Esophagus squamous epithelium (tissue), 5 donors: ENCODE data around the gene VSX1. TPM values are rescaled to one million over a fixed set of nuclear protein-coding genes. Genes with fewer than 3 reads are reported as not detected.
A peak's percentile ranks its signal among the peaks of the same experiment; 100 is the strongest.

Experiments used
- DNase-seq: peaks from one replicate; lab custom pipeline; 2025; lab: John Stamatoyannopoulos, UW
- H3K27ac ChIP-seq, 4 donors: fragments of 200-600 bp; sonication (generic); one replicate each; pipeline ENCODE4 v1.5.1; 2016 to 2019; ENCODE audit warnings: mild to moderate bottlenecking in 1 of 4
- H3K27me3 ChIP-seq, 4 donors: fragments of 200-600 bp; sonication (generic); 1 replicate in 3 of 4; 2 replicates in 1 of 4; pipeline versions ENCODE4 v1.5.1 to v1.6.0; 2017 to 2021; ENCODE audit warnings: antibody characterized with exemption in 1 of 4
- H3K36me3 ChIP-seq, 3 donors: fragments of 200-600 bp; sonication (generic); one replicate each; pipeline ENCODE4 v1.5.1; 2016 to 2019
- H3K4me1 ChIP-seq, 3 donors: fragments of 200-600 bp; sonication (generic); one replicate each; pipeline ENCODE4 v1.5.1; 2017 to 2019
- H3K4me3 ChIP-seq, 4 donors: fragments of 200-600 bp; sonication (generic); 1 replicate in 3 of 4; 2 replicates in 1 of 4; pipeline ENCODE4 v1.5.1; 2016 to 2019; ENCODE audit warnings: mild to moderate bottlenecking in 2 of 4, moderate library complexity in 1 of 4
- H3K9me3 ChIP-seq, 3 donors: fragments of 200-600 bp; sonication (generic); one replicate each; pipeline ENCODE4 v1.5.1; 2016 to 2019
- POLR2A ChIP-seq, 4 donors: fragments of 450-650 bp; IDR thresholded peaks; one replicate each; pipeline ENCODE4 v1.6.1; 2017; ENCODE audit warnings: antibody characterized with exemption in 4 of 4, mild to moderate bottlenecking in 4 of 4, moderate library complexity in 3 of 4
- WGBS, 2 donors: methylation state at CpG; one replicate each; pipeline ENCODE4 v1.1.5; 2018; 5-methylcytosine and 5-hydroxymethylcytosine counted together
- intact Hi-C: fragments of 100-400 bp; cut with DNase I; formaldehyde crosslinking; loops from one replicate; pipeline ENCODE4 v1.15.0; 2022
- total RNA-seq, 4 donors: library from RNA; depleted of rRNA; stranded (reverse); fragments of >200 nt; gene quantifications; one replicate each; pipeline ENCODE4 v1.1.0, GENCODE V29; 2016
- TF ChIP-seq, protein P1 (sequence below), 6 experiments: fragments of 450-650 bp in 4 of 6; fragments of 200-600 bp in 2 of 6; sonication (generic) in 2 of 6; IDR thresholded peaks; one replicate each; pipeline ENCODE4 v1.5.1; 2016 to 2019; ENCODE audit warnings: antibody characterized with exemption in 6 of 6, mild to moderate bottlenecking in 4 of 6, moderate library complexity in 4 of 6
- donor health status: DM: yes; HTN: yes; CAD: no.

Gene VSX1
- total RNA-seq, 4 donors from 2014 or later = not detected

DNA sequence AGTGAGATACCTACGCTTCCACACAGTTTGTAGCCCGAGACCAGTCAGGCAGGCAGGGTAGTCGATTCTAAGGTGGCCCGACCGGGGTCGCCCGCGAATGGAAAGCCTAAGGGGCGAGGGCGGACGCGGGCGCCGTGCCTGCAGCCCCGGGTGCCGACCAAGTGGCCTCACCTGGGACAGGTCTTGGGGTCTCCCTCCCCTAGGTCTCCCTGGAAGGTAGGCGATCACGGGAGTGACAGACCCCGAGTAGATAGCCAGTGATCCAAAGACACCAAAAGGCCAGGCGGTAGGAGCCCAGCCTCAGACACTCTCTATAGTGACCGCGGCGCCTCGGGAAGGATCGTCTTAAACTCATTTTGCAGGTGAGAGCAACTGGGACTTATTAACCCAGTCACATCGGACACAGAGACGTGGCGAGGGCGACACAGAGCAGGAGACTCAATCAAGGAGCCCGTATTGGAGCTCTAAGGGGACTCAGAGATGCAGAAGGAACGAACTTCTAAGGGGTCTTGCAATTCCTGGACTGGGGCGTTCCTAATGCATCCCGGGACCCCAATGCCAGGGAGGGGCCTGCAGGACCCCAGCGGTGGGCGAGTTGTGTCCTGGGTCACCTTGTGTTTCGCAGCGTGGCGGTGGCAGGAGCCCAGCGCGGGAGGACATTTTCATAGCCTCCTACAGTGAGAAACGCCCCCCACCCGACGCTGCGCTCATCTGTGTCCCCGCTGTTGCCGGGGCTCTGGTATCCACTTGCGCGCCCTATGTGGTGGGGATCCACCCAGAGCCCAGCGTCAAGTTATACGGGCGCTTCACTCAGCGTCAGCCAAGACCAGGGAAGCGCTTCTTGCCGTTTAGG, 2.1 kb upstream of the VSX1 start:
- Histone ChIP-seq H3K27me3 (peaks cover 15 to 98% (median 40%) of the 10 kb centered on the region in 4 donors), H3K4me3 (peak overlapping the region in 1 of 4 donors; percentile 17), H3K4me1 (peaks cover 8 to 35% (median 20%) of the 10 kb centered on the region in 3 donors), H3K9me3 (no peaks in the 10 kb centered on the region), H3K36me3 (no peaks in the 10 kb centered on the region), H3K27ac (no peak overlapping the region)
- TF ChIP-seq, protein P1, sequence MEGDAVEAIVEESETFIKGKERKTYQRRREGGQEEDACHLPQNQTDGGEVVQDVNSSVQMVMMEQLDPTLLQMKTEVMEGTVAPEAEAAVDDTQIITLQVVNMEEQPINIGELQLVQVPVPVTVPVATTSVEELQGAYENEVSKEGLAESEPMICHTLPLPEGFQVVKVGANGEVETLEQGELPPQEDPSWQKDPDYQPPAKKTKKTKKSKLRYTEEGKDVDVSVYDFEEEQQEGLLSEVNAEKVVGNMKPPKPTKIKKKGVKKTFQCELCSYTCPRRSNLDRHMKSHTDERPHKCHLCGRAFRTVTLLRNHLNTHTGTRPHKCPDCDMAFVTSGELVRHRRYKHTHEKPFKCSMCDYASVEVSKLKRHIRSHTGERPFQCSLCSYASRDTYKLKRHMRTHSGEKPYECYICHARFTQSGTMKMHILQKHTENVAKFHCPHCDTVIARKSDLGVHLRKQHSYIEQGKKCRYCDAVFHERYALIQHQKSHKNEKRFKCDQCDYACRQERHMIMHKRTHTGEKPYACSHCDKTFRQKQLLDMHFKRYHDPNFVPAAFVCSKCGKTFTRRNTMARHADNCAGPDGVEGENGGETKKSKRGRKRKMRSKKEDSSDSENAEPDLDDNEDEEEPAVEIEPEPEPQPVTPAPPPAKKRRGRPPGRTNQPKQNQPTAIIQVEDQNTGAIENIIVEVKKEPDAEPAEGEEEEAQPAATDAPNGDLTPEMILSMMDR (IDR thresholded peaks at IDR 0.05) = peak in 2 of 6 experiments; percentile 18 to 31
- no peak for TF ChIP-seq POLR2A (IDR thresholded peaks at IDR 0.05)
- intact Hi-C loops = no loop called here
- 1 to 21% methylated on average over 8 to 13 of the region's 54 CpGs for WGBS, 2 donors
- no peak for DNase-seq

DNA sequence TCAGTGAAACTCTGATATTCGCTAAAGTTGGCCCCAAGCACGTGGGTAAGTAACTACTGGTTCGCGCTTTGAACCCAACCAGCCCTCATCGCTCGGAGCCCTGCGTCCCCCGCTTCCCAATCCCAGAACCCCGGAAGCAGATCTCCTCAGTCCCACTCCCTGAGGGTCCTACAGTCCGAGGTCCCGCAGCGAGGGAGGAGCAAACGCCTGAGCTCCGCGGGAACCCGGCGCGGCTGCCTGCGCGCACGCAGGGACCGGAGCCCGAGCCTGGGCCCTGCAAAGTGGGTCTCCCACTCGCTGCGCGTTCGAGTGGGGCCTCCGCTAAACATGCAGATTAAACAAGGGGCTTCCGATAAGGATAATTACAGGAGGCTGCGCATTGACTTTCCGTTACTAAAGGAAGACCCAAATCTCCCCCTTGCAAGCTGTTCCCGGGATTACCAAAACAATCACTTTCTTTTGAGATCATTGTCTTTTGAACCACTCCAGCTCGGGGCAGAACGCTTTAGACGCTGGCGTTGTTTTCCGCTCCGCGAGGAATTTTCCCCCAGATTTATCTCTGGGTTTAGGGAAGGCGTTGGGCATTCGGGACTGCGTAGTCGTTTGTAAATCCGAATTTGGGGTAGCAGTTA, 1.3 kb upstream of the VSX1 start:
- Histone ChIP-seq H3K27ac (no peak overlapping the region), H3K4me3 (peak overlapping the region in 1 of 4 donors; percentile 17), H3K9me3 (no peaks in the 10 kb centered on the region), H3K27me3 (peaks cover 15 to 100% (median 46%) of the 10 kb centered on the region in 4 donors), H3K4me1 (peaks cover 8 to 35% (median 20%) of the 10 kb centered on the region in 3 donors), H3K36me3 (no peaks in the 10 kb centered on the region)
- TF ChIP-seq, protein P1 (IDR thresholded peaks at IDR 0.05) = no peak
- TF ChIP-seq POLR2A (IDR thresholded peaks at IDR 0.05) = no peak
- no peak for DNase-seq
- intact Hi-C loops = no loop called here
- WGBS, 2 donors = 6 to 20% methylated on average over 21 to 22 of the region's 44 CpGs

DNA sequence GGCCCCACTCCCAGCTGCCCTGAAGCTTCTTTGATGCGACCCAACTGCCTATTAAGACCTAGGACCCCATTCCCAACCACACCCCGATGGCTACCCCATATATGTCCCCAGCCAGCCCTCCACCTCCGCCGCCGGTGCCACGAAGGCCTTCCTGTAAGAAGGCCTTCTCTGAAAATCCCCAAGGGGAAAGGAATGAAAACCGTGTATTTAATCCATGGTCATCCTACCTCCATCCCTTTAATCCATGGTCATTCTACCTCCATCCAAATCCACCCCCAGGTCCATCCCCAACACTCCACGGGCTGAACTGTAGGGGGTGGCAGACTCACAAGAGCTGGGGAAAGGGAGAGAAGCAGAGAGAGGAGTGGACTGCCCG, 545 bp upstream of the VSX1 start:
- intact Hi-C loops = no loop called here
- no peak overlapping the region for H3K27ac ChIP-seq
- TF ChIP-seq, protein P1 (IDR thresholded peaks at IDR 0.05) = no peak
- no peak for TF ChIP-seq POLR2A (IDR thresholded peaks at IDR 0.05)
- no peaks in the 10 kb centered on the region for H3K36me3 ChIP-seq
- 21 to 31% methylated on average over 4 to 8 of the region's 9 CpGs for WGBS, 2 donors
- H3K27me3 ChIP-seq = peaks cover 15 to 100% (median 52%) of the 10 kb centered on the region in 4 donors
- peaks cover 11 to 43% (median 23%) of the 10 kb centered on the region in 3 donors for H3K4me1 ChIP-seq
- no peak for DNase-seq
- H3K9me3 ChIP-seq = no peaks in the 10 kb centered on the region
- H3K4me3 ChIP-seq = no peak overlapping the region

DNA sequence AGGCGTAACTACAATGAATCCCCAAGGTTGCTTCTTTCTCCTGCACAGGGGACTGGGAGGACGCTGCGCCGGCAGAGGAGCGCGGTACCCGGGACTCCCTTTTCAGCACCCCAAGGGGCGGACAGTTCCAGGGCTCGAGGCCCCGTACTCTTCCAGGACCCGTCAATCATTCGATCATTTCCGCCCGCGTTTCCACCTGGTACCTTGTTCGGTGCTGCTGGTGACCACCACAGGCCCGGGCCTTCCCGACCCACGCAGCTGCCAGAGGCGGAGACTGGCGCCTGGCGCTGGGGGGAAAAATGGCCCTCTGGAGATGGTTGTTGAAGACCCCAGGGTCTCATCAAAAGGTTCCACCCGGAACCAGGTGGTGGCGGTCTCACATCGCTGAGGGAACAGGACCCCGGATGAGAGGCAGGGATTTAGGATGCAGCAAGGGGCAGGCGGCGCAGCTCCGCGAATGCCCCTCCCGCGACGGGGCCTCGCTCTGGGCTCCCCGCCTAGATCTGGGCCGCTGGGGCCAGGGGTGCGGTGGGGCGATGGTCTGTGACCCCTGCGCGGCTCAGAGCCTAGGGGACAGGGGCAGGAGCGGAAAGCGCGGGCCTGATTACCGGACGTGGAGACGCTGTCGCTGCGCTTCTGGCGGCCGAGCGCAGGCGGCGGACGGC, 744 bp downstream of the VSX1 start:
- DNase-seq = no peak
- no peaks in the 10 kb centered on the region for H3K9me3 ChIP-seq
- no peak overlapping the region for H3K4me3 ChIP-seq
- TF ChIP-seq POLR2A (IDR thresholded peaks at IDR 0.05) = no peak
- TF ChIP-seq, protein P1 (IDR thresholded peaks at IDR 0.05) = no peak
- no peak overlapping the region for H3K27ac ChIP-seq
- intact Hi-C loops = no loop called here
- peaks cover 18 to 53% (median 26%) of the 10 kb centered on the region in 3 donors for H3K4me1 ChIP-seq
- 12 to 15% methylated on average over 9 to 30 of the region's 54 CpGs for WGBS, 2 donors
- H3K27me3 ChIP-seq = peaks cover 15 to 100% (median 57%) of the 10 kb centered on the region in 4 donors
- no peaks in the 10 kb centered on the region for H3K36me3 ChIP-seq
